GM12874 (cell line): ENCODE measurements around the gene PCNT.

Source experiments
- CTCF ChIP-seq: IDR thresholded peaks from 2 replicates; pipeline ENCODE4 v1.5.1; 2011; ENCODE audit warnings: low read depth, mild to moderate bottlenecking, control low read depth, low read length, moderate library complexity; ENCODE audit not compliant: insufficient read depth

Gene PCNT

GRCh38 chr21:46374761-46375389, 50.9 kb downstream of the PCNT start:
- TF ChIP-seq CTCF, result no peak

GRCh38 chr21:46375560-46376230, 51.7 kb downstream of the PCNT start:
- no peak for TF ChIP-seq CTCF

- TF ChIP-seq CTCF, result no peak
Measured at GRCh38 chr21:46376231-46376628, 52.3 kb downstream of the PCNT start.

GRCh38 chr21:46376856-46377453, 53.0 kb downstream of the PCNT start:
- no peak for TF ChIP-seq CTCF

- TF ChIP-seq CTCF, result no peak
Measured at GRCh38 chr21:46377789-46378188, 53.8 kb downstream of the PCNT start.

GRCh38 chr21:46379105-46379504, 55.1 kb downstream of the PCNT start:
- TF ChIP-seq CTCF, result no peak

- no peak for TF ChIP-seq CTCF
Measured at GRCh38 chr21:46379691-46380090, 55.7 kb downstream of the PCNT start.
